Heart left ventricle (tissue), 13 donors: ENCODE results near the gene CNGB1.

ENCODE experiments used
- CTCF ChIP-seq, 12 donors: fragments of 200-600 bp; sonication (generic) in 4 of 12; IDR thresholded peaks; one replicate each; pipeline versions ENCODE4 v1.5.0 to v1.8.0; 2018 to 2022; ENCODE audit warnings: antibody characterized with exemption in 12 of 12, mild to moderate bottlenecking in 5 of 12
- POLR2A ChIP-seq, 2 donors: fragments of 450-650 bp; IDR thresholded peaks; one replicate each; pipeline ENCODE4 v1.6.1; 2017; ENCODE audit warnings: antibody characterized with exemption in 2 of 2, mild to moderate bottlenecking in 2 of 2, moderate library complexity in 2 of 2
- donor health status: ischemic (EF 13 %, LVEDD 7.1; RV severe dilation, severe dysfunction).
- donor health status: DM: no; HTN: yes; CAD: no.
- donor health status: DM: no; HTN: no; CAD: no.
- donor health status: ischemic (EF 25% LVEDD 6.9; RV normal size, moderate dysfunction).
- donor health status: ischemic (EF 25% LVEDD 5.7; RV mildly dilated, moderate dysfunction).
- donor health status: ischemic (EF 35%, LVEDD 5.7; RV mildly dilated, moderate dysfunction).
- donor health status: nonischemic (EF 11% LVEDD 7.7; RV severe dilation, severe dysfunction).
- donor health status: DM: yes; HTN: yes; CAD: no.
- donor health status: PGD.
- donor health status: ischemic (EF 29% LVEDD 5.4; RV normal size, mild dysfunction).
- donor health status: nonischemic (EF 23%, LVEDD 6.1; RV moderate dilation, normal function).

- no peak for TF ChIP-seq POLR2A (IDR thresholded peaks at IDR 0.05)
- TF ChIP-seq CTCF (IDR thresholded peaks at IDR 0.05) = no peak
Measured at GRCh38 chr16:57915267-57915666, 55.7 kb downstream of the CNGB1 start.
